Mucosa of rectum (tissue), 2 donors: ENCODE results near the gene SHISA5.
"Not testable (repeated sequence)": the region's sequence is repeated elsewhere in the genome, so short reads cannot be mapped to it uniquely, and the experiment has no call there.

ENCODE experiments used
- H3K27ac ChIP-seq, 2 donors: one replicate each; pipeline ENCODE4 v1.7.0; 2013; ENCODE audit warnings: inconsistent platforms in 2 of 2, low read depth in 2 of 2, low read length in 2 of 2
- H3K27me3 ChIP-seq, 2 donors: one replicate each; pipeline ENCODE4 v1.7.0; 2013; ENCODE audit warnings: low read length in 2 of 2; ENCODE audit not compliant: control insufficient read depth in 2 of 2, insufficient read depth in 2 of 2
- H3K36me3 ChIP-seq, 2 donors: one replicate each; pipeline ENCODE4 v1.7.0; 2013; ENCODE audit warnings: low read length in 2 of 2; ENCODE audit not compliant: control insufficient read depth in 2 of 2, insufficient read depth in 2 of 2
- H3K4me1 ChIP-seq, 2 donors: one replicate each; pipeline ENCODE4 v1.7.0; 2013; ENCODE audit warnings: low read length in 2 of 2, mild to moderate bottlenecking in 1 of 2; ENCODE audit not compliant: control insufficient read depth in 2 of 2, insufficient read depth in 2 of 2
- H3K4me3 ChIP-seq, 2 donors: one replicate each; pipeline ENCODE4 v1.7.0; 2013; ENCODE audit warnings: low read length in 2 of 2
- H3K9ac ChIP-seq, 2 donors: one replicate each; pipeline ENCODE4 v1.7.0; 2013; ENCODE audit warnings: low read length in 2 of 2, low read depth in 1 of 2, mild to moderate bottlenecking in 1 of 2
- H3K9me3 ChIP-seq, 2 donors: one replicate each; pipeline ENCODE4 v1.7.0; 2013; ENCODE audit warnings: low read length in 2 of 2; ENCODE audit not compliant: control insufficient read depth in 2 of 2
- donor health status: healthy.
- donor health status: Normal muscosa, but diverticular disease.

Gene SHISA5

DNA sequence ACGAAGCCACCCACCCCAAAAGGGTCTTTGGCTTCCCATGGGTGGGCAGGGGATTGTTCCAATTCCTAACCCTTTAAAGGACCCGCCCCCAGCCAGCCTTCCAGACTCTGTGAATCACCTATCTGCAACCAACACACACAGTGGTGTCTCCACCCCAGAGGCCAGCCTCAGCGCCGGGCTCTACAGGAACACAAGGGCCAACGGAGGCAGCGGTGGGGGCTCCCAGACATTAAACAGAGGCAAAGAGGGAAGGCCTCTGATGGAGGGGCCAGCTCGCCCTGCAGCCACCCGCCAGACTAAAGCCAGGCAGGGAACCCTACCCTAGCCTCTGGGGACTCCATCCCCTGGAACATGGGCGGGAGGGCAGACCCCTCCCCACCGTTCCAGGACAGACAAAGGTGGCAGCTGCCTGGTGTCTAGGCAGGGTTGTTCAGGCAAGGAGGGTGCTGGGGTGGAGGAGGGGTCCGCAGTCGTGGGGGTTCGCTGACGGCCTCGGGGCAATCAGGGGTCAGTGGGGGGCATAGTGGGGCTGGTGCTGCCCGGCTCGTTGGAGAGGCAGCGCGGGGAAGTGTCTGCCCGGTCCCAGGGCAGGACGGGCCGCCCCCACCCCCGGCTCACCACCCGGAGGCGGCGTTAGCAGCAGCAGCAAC, 448 bp downstream of the SHISA5 start:
- Histone ChIP-seq H3K4me1 (peaks cover 13 to 14% of the 10 kb centered on the region in 2 donors), H3K36me3 (no peaks in the 10 kb centered on the region), H3K27me3 (no peaks in the 10 kb centered on the region), H3K27ac (peak overlapping the region; percentile 73 to 80), H3K9me3 (no peaks in the 10 kb centered on the region), H3K9ac (peak overlapping the region; percentile 2 to 85), H3K4me3 (peak overlapping the region; percentile 66 to 79)

DNA sequence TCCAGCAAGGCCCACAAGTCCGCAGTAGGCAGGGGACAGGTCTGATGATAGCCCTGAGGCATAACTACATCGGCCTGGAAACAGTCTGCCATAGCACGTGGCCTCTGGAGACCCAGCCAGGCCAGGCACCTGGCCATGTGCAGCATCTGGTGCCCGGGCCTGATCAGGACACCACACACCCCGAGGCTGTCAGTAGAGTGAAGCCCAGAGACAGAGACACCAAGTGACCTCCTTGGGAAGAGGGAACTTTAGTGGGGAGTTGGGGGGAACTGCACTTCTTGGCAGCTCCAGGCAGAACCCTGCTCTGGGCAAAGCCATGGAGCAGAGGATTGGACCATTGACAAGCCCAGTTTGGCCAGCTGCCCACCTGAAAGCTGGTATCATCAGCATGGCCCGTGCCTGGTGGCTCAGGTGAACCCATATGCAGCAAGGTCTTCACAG, 1.2 kb downstream of the SHISA5 start:
- Histone ChIP-seq H3K9me3 (no peaks in the 10 kb centered on the region), H3K9ac (peak overlapping the region in 1 of 2 donors; percentile 85), H3K27me3 (no peaks in the 10 kb centered on the region), H3K4me3 (peak overlapping the region in 1 of 2 donors; percentile 66), H3K4me1 (peaks cover 13% of the 10 kb centered on the region in 2 donors), H3K36me3 (no peaks in the 10 kb centered on the region), H3K27ac (peak overlapping the region in 1 of 2 donors; percentile 80)

- Histone ChIP-seq H3K9me3 (no peaks in the 10 kb centered on the region), H3K4me1 (peaks cover 10 to 13% of the 10 kb centered on the region in 2 donors), H3K9ac (no peak overlapping the region), H3K27me3 (no peaks in the 10 kb centered on the region), H3K27ac (peak overlapping the region in 1 of 2 donors; percentile 80), H3K36me3 (no peaks in the 10 kb centered on the region), H3K4me3 (no peak overlapping the region)
Measured at GRCh38 chr3:48502121-48502520, 1.9 kb downstream of the SHISA5 start.

GRCh38 chr3:48501196-48501595, 2.8 kb downstream of the SHISA5 start:
- Histone ChIP-seq H3K9me3 (no peaks in the 10 kb centered on the region), H3K4me1 (peaks cover 10 to 13% of the 10 kb centered on the region in 2 donors), H3K4me3 (no peak overlapping the region), H3K27ac (no peak overlapping the region), H3K9ac (no peak overlapping the region), H3K36me3 (no peaks in the 10 kb centered on the region), H3K27me3 (no peaks in the 10 kb centered on the region)

DNA sequence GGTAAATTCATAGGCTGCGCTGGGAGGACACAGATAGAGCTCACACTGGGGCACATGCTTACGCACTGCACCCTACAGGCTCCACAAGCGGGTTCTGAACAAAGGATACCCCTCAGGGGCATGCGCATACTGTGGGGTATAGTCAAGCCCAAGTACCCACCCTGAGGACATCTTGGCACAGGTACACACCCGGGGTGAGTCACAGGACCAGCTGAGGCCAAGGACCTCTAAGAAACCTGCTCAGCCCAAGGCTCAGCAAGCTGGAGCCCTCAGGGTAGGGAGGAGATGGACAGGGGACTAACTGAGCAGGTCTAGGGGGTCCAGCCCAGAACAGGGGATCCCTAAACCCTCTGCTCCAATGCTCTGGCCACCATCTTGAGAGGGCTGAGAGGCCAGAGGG, 3.3 kb downstream of the SHISA5 start:
- H3K36me3 ChIP-seq: no peaks in the 10 kb centered on the region
- no peak overlapping the region for H3K9ac ChIP-seq
- H3K27ac ChIP-seq: no peak overlapping the region
- H3K9me3 ChIP-seq: no peaks in the 10 kb centered on the region
- H3K4me3 ChIP-seq: no peak overlapping the region
- peaks cover 10 to 13% of the 10 kb centered on the region in 2 donors for H3K4me1 ChIP-seq
- H3K27me3 ChIP-seq: no peaks in the 10 kb centered on the region

- Histone ChIP-seq H3K36me3 (no peaks in the 10 kb centered on the region), H3K9me3 (no peaks in the 10 kb centered on the region)
Measured at GRCh38 chr3:48493203-48493501, 10.8 kb downstream of the SHISA5 start.

GRCh38 chr3:48492461-48493202, 11.3 kb downstream of the SHISA5 start:
- H3K9ac ChIP-seq: no peak overlapping the region
- H3K27ac ChIP-seq: peak overlapping the region; percentile 14 to 56
- H3K4me1 ChIP-seq: peaks cover 0 to 2% of the 10 kb centered on the region in 2 donors
- no peaks in the 10 kb centered on the region for H3K9me3 ChIP-seq
- no peak overlapping the region for H3K4me3 ChIP-seq
- no peaks in the 10 kb centered on the region for H3K27me3 ChIP-seq
- no peaks in the 10 kb centered on the region for H3K36me3 ChIP-seq

More at GRCh38 chr3:48493203-48493501, 10.8 kb downstream of the SHISA5 start:
- no peak overlapping the region for H3K9ac ChIP-seq
- no peaks in the 10 kb centered on the region for H3K27me3 ChIP-seq
- no peak overlapping the region for H3K4me3 ChIP-seq
- no peak overlapping the region for H3K27ac ChIP-seq
- H3K4me1 ChIP-seq: peaks cover 0 to 2% of the 10 kb centered on the region in 2 donors

DNA sequence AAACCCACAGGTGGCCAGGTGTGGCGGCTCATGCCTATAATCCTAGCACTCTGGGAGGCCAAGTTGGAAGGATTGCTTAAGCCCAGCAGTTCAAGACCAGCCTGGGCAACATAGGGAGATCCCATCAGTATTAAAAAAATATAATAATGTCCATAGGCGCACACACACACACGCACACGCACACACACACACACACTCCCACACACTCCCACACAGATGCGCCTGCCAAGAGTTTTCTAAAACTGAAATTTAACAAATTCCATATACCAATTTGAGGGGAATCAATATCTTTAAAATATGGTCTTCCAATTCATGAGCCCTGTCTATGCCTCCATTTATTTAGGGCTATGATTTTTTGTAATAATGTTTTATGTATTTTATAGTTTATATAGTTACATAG, 17.0 kb downstream of the SHISA5 start:
- H3K9ac ChIP-seq: no peak overlapping the region
- H3K4me3 ChIP-seq: no peak overlapping the region
- no peaks in the 10 kb centered on the region for H3K36me3 ChIP-seq
- H3K9me3 ChIP-seq: no peaks in the 10 kb centered on the region
- no peak overlapping the region for H3K27ac ChIP-seq
- no peaks in the 10 kb centered on the region for H3K4me1 ChIP-seq
- H3K27me3 ChIP-seq: no peaks in the 10 kb centered on the region

- H3K27ac ChIP-seq, H3K27me3 ChIP-seq, H3K4me3 ChIP-seq, H3K9me3 ChIP-seq, H3K9ac ChIP-seq, H3K4me1 ChIP-seq, H3K36me3 ChIP-seq: not testable (repeated sequence)
Measured at GRCh38 chr3:48482822-48483221, 21.2 kb downstream of the SHISA5 start.

DNA sequence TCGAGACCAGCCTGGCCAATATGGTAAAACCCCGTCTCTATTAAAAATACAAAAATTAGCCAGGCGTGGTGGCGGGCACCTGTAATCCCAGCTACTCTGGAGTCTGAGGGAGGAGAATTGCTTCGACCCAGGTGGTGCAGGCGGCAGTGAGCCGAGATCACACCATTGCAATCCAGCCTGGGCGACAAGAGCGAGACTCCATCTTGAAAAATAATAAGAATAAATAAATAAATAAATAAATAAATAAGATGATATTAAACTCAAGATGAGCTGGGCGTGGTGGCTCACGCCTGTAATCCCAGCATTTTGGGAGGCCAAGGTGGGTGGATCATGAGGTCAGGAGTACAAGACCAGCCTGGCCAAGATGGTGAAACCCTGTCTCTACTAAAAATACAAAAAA, 23.1 kb downstream of the SHISA5 start:
- H3K9me3 ChIP-seq, H3K4me1 ChIP-seq, H3K36me3 ChIP-seq, H3K27ac ChIP-seq, H3K4me3 ChIP-seq, H3K27me3 ChIP-seq, H3K9ac ChIP-seq: not testable (repeated sequence)
